Measurements from ENCODE around the gene PCGF3.

PCGF3 gene

GRCh38 chr4:808860-809570 lies 103.4 kb downstream of the PCGF3 start:
- DNase-seq = no peak

- DNase-seq = no peak
Observed at GRCh38 chr4:813900-814299, 108.3 kb downstream of the PCGF3 start.

DNA sequence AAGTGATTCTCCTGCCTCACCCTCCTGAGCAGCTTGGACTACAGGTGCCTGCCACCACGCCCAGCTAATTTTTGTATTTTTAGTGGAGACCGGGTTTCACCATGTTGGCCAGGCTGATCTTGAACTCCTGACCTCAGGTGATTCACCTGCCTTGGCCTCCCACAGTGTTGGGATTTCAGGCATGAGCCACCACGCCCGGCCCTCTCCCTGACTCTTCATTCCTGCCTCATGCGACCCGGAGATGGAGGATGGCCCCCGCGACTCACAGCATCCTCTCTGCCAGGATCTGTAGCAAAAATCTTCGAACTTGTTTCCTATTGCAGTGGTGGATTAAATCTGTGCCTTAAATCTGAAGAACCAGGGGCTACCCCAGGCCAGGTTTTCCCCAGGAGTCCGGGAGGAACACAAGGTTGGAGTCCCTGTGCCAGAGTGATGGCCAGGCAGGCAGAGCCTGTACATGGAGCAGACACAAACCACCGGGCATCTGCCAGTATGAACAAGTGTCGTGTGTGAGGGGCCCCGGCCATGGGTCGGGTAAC lies 108.7 kb downstream of the PCGF3 start:
- DNase-seq = no peak

DNA sequence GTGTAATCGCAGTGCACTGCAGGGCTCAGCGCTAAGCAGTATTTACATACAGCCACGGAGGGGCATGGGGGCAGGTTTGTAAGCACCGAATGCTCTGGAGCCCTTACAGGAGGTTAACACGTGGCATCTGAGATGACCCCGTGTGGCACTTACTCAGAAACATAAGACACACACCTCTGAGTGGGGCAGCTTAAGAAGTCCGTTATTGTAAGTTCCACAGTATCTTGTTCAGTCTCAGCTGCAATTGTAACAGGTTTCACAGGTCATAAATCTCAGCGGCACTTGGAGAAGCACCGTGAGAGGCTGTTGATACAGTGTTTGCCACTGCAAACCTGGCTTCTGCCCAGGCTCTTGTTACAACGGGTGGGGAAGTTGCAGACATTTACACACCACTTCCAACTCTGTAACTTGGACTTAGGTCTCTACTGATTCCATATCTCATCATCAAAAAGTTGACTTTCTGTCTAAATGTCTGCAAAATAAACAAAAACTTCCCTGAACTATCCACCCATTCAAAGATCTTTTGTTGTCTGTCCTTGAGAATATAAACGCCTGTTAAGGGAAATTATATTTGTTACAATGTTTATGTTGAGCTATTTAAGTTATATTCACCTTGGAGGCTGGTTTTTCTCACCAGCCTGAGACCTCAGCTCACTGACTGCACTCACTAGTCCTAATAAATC lies 110.0 kb downstream of the PCGF3 start:
- no peak for DNase-seq

- DNase-seq = no peak
Observed at GRCh38 chr4:818106-818921, 112.7 kb downstream of the PCGF3 start.

DNA sequence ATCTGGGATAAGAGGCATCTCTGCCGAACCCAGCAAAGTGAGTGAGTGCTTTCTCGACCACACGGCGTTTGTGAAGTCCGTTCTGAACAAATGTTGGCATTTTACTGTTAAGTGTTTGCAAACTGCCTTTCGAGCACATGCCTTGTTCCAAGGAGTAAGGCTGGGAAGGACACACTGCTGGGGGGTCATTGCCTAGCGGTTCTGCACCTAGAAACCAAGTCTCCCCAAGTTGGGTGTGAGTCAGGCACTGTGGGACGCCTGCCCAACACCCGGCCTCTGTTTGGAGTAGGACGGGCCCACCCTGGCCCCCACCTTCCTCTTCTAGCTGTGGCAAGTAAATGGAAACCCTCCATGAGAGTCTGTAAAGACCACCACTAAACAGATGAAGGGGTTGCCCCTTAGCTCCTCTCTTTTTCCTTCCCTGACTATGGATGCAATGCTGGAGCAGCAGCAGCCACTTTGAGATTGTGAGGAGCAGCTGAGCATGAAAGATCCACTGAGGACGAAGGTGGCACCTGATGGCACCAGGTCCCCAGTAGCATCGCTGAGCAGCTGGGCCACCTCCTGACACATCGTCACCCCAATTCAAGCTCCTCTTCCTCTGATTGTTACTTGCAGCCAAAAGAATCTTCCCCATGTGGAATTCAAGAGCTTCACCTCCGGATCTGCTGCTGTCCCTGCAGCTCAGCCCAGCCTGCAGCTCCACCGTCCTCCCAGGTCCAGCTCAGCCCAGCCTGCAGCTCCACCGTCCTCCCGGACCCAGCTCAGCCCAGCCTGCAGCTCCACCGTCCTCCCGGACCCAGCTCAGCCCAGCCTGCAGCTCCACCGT lies 114.0 kb downstream of the PCGF3 start:
- DNase-seq = no peak

Data from hematopoietic multipotent progenitor cell treated with erythropoietin and hydrocortisone succinate and interleukin-3 and kit ligand, for 6 days (in vitro differentiated cells).